HG02588 (cell line): ENCODE results near the gene AGPS.
"Not testable (repeated sequence)": the region's sequence is repeated elsewhere in the genome, so short reads cannot be mapped to it uniquely, and the experiment has no call there.

Experiments used
- ATAC-seq: cut with Tn5 transposase; IDR thresholded peaks from one replicate; pipeline ENCODE4 v1.9.1; 2021; ENCODE audit warnings: mild to moderate bottlenecking, moderate library complexity; ENCODE audit not compliant: unreplicated experiment

Gene AGPS

DNA sequence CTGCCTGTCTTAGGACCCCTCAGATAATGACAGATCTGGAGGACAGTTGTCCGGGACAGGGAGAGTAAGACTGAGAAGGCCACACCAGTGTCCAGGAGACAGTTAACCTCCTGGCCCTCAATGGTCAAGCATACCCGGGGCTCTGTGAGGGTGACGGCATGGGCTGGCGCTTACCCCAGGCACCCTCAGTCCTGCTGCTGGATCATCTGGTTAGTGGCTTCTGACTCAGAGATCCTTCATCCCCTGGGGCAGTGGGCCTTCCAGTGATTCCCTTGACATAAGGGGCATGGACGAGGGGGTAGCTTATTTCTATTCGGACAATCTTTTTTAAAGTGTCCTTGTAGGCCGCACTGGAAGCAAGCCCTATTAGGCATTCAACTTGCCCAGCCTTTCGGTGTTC is 18.1 kb downstream of the AGPS start:
- not testable (repeated sequence) for ATAC-seq

DNA sequence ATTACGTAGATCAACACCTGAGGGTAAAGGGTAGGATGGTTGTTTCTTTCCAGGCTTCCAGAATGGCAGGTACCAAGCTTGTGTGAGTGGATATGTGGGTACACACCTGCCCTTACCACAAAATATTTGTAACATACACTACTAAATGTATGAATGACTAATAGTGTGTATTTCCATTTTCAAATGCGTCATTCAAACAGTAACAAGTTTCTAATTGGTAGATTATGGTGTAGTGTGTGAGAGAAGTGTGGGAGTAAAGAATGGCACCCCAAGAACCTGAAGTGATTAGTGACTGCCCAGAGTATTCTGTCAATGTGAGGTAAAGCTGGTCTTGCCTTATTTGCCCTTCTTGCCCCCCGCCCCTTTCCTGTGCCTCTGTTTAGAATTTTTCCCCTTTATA is 21.1 kb downstream of the AGPS start:
- ATAC-seq, result no peak

DNA sequence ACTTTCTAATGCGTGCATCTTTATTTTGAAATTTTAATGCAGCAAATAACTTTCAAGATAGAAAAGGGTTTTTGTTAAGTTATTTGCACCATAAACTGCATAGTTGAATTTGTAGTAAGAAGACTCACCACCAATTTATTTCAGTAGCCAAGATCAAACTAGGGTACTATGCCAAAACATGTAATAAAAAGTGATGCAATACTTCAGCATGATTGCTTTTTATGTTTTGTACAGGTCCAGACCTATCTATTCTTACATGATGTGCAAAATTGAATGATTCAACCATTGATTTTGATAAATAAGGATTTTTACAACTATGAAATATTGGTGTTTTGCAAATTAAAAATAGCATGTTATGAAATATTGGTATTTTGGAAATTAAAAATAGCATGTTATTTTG is 26.7 kb downstream of the AGPS start:
- ATAC-seq, result no peak

DNA sequence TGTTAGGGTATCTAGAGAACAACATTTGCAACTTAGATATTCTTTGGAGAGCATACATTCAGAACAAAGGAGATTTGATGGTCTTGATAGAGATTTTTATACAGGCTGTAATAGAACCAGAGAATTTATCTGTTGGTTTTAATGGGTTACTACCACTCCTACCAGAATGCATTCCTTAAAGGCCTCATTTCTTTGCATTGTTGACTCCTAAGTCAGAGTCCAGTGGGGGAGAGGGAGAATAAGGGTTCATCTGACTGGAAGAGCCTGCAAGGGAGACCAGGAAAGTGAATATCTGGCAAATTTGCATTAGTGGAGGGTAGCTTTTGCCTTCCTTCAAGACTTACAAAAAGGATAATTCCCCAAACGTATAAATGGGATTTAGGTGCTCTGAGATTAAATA is 29.7 kb downstream of the AGPS start:
- ATAC-seq, result no peak

DNA sequence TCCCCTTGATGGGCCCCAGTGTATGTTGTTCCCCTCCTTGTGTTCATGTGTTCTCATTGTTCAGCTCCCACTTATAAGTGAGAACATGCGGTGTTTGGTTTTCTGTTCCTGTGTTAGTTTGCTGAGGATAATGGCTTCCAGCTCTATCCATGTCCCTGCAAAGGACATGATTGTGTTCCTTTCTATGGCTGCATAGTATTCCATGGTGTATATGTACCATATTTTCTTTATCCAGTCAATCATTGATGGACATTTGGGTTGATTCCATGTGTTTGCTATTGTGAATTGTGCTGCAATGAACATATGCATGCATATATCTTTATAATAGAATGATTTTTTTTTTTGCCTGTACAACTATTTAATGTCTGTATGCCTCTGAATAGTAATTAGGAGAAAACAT is 31.5 kb downstream of the AGPS start:
- ATAC-seq, result not testable (repeated sequence)

DNA sequence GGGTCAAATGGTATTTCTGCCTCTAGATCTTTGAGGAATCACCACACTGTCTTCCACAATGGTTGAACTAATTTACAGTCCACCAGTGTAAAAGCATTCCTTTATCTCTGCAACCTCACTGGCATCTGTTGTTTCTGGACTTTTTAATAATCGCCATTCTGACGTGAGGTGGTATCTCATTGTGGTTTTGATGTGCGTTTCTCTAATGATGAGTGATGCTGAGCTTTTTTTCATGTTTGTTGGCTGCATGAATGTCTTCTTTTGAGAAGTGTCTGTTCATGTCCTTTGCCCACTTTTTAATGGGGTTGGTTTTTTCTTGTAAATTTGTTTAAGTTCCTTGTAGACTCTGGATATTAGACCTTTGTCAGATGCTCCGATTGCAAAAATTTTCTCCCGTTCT is 32.0 kb downstream of the AGPS start:
- ATAC-seq, result not testable (repeated sequence)

DNA sequence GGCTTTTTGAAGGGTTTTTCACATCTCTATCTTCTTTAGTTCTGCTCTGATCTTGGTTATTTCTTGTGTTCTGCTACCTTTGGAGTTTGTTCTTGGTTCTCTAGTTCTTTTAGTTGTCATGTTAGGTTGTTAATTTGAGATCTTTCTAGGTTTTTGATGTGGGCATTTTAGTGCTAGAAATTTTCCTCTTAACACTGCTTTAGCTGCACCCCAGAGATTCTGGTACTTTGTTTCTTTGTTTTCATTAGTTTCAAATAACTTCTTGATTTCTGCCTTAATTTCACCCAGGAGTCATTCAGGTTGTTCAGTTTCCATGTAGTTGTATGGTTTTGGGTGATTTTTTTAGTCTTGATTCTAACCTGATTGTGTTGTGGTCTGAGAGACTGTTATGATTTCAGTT is 34.7 kb downstream of the AGPS start:
- no peak for ATAC-seq

DNA sequence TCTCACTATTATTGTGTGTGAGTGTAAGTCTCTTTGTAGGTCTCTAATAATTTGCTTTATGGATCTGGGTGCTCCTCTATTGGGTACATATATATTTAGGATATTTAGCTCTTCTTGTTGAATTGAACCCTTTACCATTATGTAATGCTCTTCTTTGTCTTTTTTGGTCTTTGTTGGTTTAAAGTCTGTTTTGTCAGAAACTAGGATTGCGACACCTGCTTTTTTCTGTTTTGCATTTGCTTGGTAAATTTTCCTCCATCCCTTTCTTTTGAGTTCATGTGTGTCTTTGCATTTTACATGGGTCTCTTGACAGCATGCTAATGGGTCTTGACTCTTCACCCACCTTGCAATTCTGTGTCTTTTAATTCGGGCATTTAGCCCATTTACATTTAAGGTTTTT is 35.4 kb downstream of the AGPS start:
- not testable (repeated sequence) for ATAC-seq

DNA sequence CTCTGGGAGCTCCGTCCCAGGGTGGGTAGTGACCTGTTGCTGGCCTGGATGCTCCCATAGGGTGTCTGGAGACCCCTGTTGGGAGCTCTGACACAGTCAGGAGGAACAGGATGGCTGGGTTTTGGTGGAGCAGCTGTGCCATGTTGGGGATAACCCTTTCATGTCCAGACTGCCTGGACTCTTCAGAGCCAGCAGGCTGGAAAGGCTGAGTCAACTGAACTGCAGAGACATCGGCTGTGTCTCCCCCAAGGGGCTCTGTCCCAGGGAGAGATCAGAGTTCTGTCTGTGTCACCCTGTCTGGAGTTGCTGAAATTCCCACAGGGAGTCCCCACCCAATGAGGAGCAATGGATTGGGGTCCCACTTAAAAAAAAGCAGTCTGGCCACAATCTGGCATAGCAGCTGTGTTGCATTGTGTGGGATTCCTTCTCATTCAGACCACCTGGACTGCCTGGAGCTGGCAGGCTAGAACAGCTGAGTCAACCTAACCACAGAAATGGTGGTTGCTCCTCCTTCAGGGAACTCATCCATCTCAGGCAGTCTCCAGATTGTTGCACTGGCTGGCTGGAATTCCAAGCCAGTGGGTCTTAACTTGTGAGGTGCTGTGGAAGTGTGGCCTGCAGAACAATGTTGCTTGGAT is 37.2 kb downstream of the AGPS start:
- no peak for ATAC-seq

DNA sequence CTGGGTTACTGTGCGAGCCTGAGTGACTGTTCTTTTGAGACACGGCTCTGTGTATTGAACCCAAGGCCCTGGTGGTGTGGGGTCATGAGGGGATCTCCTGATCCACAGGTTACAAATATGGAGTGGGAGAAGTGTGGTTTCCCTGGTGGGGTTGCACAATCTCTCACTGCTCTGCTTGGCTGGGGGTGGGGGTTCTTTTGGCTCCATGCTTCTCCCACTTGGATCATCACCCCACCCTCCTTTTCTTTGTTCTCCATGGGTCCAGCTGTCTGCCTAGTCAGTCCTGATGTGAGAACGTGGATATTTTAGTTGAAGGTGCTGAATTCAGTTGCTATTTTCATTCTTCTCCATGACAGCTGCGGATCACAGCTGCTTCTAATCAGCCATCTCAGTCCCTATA is 37.8 kb downstream of the AGPS start:
- ATAC-seq, result no peak

DNA sequence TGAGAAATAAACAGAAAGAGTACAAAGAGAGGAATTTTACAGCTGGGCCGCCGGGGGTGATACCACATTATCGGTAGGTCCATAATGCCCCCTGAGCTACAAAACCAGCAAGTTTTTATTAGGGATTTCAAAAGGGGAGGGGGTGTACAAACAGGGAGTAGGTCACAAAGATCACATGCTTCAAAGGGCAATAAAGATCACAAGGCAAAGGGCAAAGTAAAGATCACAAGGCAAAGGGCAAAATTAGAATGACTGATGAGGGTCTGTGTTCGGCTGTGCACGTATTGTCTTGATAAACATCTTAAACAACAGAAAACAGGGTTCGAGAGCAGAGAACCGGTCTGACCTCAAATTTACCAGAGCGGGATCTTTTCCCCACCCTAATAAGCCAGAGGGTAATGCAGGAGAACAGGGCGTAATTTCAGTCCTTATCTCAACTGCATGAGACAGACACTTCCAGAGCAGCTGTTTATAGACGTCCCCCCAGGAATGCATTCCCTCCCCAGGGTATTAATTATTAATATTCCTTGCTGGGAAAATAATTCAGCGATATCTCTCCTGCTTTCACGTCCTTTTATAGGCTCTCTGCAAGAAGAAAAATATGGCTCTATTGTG is 38.6 kb downstream of the AGPS start:
- ATAC-seq, result not testable (repeated sequence)

DNA sequence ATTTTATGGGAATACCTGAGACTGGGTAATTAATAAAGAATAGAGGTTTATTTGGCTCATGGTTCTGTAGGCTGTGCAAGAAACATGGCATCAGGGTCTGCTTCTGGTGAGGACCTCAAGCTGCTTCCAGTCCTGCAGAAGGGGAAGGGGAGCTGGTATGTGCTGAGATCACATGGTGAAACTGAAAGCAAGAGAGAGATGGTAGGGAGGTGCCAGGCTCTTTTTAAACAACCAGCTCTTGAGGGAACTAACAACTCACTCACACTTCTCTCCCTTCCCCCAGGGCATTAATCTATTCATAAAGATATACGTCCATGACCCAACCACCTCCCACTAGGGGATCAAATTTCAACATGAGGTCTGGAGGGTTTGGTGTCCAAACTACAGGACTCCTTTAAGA is 40.1 kb downstream of the AGPS start:
- no peak for ATAC-seq

DNA sequence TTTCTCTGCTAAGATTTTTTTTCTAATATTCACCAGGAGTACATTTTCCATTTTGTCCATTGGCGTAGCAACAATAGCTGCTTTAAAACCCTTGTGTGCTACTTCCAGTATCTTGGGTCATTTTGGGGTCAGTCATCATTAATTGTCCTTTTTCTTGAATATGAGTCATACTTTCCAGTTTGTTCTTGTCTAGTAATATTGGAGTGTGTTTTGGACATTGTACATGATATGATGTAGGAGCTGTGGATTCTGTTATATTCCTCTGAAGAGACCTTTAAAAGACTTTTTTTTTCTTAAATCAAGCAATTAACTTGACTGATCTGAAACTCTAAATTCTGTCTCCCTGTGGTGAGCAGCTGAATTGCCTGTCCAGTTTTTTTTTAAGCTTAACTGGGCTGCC is 40.8 kb downstream of the AGPS start:
- no peak for ATAC-seq

DNA sequence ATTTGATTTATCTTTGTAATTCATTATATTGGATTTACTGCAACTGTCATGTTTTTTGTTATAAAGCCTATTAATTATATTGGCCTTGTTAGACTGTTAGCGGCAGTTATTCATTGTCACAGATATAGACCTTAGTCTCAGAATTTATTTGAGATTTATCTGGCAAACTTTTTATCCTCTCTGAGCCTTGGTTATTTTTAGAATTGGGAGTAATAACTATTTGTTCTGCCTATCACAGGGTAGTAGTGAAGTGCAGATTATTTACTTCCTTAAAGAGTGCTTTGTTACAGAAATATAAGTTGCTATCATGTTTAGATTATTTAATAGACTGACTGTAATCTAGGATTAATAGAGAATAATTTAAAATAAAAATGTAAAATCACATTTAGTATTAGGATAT is 41.9 kb downstream of the AGPS start:
- no peak for ATAC-seq

DNA sequence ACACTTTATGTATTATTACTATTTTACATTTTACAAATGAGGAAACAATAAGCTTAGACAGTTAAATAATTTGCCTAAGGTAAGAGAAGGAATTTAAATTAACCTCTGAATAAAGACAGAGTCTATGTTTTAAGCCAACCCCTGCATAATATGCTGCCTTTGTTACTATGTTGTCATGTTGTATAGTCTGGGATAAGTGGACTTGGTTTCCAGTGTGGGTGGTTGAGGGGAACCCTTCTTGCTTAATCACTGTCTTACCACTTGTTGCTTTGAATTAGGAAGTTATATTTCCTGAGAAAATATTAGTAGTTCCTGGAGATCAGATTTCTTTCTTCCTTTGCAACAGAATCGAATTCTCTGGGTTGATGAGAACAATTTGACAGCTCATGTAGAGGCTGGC is 52.6 kb downstream of the AGPS start:
- ATAC-seq, result no peak

DNA sequence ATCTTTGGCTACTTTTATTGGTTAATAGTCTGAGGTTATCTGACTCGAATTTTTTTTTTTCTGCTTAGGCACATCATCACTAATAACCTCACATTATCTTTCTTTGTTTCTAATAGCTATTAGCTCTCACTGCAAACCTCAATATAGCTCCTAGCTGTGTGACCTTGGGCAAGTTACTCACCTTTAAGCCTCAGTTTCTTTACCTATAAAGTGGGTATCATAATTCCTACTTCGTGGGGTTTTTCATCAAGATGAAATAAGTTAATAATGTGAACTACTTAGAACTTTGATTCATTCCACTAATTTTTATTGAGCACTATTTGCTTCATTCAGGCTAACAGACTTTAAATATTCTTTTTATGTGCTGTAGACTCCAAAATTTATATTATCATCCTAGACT is 55.5 kb downstream of the AGPS start:
- ATAC-seq, result no peak

DNA sequence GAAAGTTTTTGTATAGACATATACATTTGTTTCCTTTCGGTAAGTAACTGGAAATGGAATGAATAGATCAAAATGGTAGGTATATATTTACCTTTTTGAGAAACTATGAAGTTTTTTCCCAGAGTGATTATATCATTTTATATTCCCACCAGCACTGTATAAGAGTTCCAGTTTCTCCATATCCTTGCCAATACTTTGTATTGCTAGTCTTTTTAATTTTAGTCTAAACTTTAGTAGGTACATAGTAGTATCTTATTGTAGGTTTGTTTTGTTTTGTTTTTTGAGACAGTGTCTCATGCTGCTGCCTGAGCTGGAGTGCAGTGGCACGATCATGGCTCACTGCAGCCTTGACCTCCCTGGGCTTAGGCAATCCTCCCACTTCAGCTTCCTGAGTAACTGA is 56.6 kb downstream of the AGPS start:
- ATAC-seq, result no peak

DNA sequence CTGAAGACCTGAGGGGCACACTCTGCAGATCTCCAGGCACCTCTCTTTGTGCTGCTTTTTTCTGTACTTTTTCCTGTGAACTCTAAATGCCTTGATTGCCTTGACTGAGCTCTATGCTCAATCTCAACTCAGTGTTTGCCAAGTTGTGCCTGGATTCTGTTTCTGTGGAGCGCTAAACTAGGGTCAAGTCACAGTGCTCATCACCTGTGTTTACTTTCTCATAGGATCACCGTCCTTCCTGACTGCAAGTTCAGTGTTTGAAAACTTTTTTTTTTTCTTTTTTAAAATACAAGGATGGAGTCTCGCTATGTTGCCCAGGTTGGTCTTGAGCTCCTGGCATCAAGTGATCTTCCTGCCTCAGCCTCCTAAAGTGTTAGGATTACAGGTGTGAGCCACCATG is 62.6 kb downstream of the AGPS start:
- ATAC-seq, result no peak

DNA sequence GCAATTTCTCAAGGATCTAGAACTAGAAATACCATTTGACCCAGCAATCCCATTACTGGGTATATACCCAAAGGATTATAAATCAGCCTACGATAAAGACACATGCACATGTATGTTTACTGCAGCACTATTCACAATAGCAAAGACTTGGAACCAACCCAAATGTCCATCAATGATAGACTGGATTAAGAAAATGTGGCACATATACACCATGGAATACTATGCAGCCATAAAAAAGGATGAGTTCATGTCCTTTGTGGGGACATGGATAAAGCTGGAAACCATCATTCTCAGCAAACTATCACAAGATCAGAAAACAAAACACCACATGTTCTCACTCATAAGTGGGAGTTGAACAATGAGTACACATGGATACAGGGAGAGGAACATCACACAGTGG is 67.2 kb downstream of the AGPS start:
- not testable (repeated sequence) for ATAC-seq

DNA sequence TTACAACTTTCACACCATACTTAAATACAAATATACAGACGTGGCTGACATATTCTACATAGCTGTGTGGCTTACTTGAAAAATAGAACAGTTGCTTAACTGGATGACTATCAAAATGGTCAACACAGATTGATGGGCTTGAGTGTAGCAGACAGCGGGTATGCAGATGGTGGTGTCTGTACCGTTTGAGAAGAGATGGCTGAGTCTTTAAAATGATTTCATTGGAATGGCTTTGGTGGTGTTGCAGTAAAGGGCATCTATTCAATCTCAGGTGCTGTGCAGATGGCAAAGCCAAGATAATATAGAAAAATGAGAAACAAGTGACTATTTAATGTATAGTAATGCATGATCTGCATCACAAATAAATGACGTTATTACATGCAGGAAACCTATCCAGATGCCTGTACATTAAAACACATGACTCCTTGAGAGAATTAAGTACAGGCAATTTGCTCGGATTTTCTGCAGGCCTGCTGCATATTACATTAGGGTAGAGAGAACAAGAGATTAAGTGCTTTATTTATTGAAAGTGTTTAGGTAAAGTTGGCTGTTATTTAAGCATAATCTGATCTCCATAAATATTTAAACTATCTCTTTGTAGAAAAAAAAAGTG is 68.5 kb downstream of the AGPS start:
- no peak for ATAC-seq

DNA sequence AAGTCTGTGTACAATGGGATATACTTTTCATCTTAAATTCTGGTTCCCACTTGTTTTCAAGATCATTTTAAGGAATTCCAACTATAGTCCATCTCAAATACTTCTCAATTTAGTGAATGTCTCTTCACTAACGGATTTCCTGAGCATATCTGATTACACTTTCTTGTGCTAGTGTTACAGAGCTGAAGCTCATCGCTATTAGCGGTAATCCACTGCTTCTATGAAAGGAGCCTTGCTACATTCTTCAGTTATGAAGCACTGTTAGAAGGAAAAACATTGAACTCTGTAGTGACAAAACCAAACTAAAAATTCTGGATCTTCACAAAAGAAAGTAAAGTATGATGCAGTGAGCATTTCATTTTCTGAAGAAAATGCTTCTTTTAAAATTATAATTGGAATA is 72.0 kb downstream of the AGPS start:
- ATAC-seq, result no peak

DNA sequence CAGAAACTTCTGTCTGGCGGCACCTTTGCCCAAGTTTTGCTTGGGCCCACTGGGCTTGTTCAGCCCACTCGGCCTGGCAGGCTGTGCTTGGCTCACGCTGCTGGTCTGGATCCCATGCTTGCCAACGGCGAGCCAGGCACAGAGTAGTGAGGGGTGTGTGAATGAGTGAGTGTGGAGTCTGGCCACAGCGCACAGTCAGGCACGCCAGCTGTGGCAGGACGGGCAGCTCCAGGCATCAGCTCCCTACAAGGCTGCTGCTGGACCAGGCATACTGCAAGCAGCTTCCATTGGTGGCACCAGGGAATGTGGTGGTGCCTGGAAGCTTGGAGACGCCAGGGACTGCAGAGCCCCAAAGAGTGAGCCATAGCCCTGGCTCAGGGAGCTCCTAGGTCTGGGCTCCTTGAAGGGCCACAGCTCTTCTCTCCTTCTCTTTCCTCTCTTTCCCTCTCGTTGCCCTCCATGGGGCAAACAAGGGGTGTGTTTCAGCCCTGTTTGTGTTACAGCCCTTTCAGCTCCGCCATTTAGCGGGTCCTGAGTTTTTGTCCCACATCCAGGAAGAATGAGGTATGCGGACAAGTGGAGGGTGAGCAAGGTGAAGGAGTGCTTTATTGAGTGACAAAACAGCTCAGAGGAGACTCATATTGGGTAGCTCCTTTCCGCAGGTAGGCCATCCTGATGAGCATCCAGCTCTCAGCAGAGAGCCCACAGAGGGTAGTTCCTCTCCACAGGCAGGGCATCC is 73.0 kb downstream of the AGPS start:
- no peak for ATAC-seq
